Colonic mucosa (tissue), 4 donors: ENCODE results near the gene NFKBIA. TPM values are rescaled to one million over a fixed set of nuclear protein-coding genes. Genes with fewer than 3 reads are reported as not detected.

ENCODE experiments used
- DNase-seq: peaks from one replicate; pipeline ENCODE4 v3.0.0-alpha.2; 2020
- H3K27ac ChIP-seq: fragments of 200-600 bp; one replicate; pipeline ENCODE4 v1.8.0; 2021
- H3K27me3 ChIP-seq: fragments of 200-600 bp; one replicate; pipeline ENCODE4 v1.8.0; 2021
- H3K36me3 ChIP-seq: fragments of 200-600 bp; one replicate; pipeline ENCODE4 v1.8.0; 2021
- H3K4me1 ChIP-seq: fragments of 200-600 bp; one replicate; pipeline ENCODE4 v1.8.0; 2021; ENCODE audit warnings: mild to moderate bottlenecking
- H3K4me3 ChIP-seq: fragments of 200-600 bp; one replicate; pipeline ENCODE4 v1.8.0; 2021
- H3K9ac ChIP-seq, 2 donors: one replicate each; pipeline ENCODE4 v1.7.0; 2013; ENCODE audit warnings: control low read depth in 2 of 2, low read depth in 2 of 2, low read length in 2 of 2
- H3K9me3 ChIP-seq: fragments of 200-600 bp; one replicate; pipeline ENCODE4 v1.8.0; 2021
- intact Hi-C: fragments of 100-400 bp; cut with DNase I; formaldehyde crosslinking; loops from one replicate; pipeline ENCODE4 v1.14.1; 2022
- total RNA-seq, 2 donors: library from RNA; stranded (reverse); fragmentation: NEBNext Ultra II Directional in 1 of 2; extraction: Animal tissue kit (Norgen Biotek cat#: 25700) in 1 of 2; gene quantifications; one replicate each; pipeline ENCODE4 v1.2.1, GENCODE V29; 2021
- TF ChIP-seq, protein P1 (sequence below): fragments of 200-600 bp; IDR thresholded peaks from one replicate; pipeline ENCODE4 v1.8.0; 2022; ENCODE audit warnings: antibody characterized with exemption, mild to moderate bottlenecking
- donor health status: healthy.
- donor health status: DM: no; HTN: no; CAD: no.
- donor health status: DM: no; HTN: no; CAD: no.

Gene NFKBIA
- total RNA-seq, 2 donors from 2014 or later, result 78.2 to 125 TPM

DNA sequence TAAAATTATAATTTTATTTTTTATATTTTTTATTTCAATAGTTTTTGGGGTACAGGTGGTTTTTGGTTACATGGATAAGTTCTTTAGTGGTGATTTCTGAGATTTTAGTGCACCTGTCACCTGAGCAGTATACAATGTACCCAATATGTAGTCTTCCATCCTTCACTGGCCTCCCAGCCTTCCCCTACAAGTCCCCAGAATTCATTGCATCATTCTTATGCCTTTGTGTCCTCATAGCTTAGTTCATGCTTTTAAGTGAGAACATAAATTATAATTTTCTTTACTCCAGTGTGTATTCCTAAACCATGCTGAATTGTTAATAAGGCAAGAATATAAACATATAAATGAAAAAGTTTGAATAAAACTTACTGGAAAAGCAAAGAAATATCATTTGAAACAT is 19.1 kb upstream of the NFKBIA start:
- TF ChIP-seq, protein P1, sequence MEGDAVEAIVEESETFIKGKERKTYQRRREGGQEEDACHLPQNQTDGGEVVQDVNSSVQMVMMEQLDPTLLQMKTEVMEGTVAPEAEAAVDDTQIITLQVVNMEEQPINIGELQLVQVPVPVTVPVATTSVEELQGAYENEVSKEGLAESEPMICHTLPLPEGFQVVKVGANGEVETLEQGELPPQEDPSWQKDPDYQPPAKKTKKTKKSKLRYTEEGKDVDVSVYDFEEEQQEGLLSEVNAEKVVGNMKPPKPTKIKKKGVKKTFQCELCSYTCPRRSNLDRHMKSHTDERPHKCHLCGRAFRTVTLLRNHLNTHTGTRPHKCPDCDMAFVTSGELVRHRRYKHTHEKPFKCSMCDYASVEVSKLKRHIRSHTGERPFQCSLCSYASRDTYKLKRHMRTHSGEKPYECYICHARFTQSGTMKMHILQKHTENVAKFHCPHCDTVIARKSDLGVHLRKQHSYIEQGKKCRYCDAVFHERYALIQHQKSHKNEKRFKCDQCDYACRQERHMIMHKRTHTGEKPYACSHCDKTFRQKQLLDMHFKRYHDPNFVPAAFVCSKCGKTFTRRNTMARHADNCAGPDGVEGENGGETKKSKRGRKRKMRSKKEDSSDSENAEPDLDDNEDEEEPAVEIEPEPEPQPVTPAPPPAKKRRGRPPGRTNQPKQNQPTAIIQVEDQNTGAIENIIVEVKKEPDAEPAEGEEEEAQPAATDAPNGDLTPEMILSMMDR, result no peak
- Histone ChIP-seq H3K27me3 (no peaks in the 10 kb centered on the region), H3K4me1 (no peaks in the 10 kb centered on the region), H3K36me3 (no peaks in the 10 kb centered on the region), H3K9ac (no peak overlapping the region), H3K4me3 (no peak overlapping the region), H3K9me3 (no peaks in the 10 kb centered on the region), H3K27ac (no peak overlapping the region)
- DNase-seq, result no peak
- intact Hi-C loops, result no loop called here

DNA sequence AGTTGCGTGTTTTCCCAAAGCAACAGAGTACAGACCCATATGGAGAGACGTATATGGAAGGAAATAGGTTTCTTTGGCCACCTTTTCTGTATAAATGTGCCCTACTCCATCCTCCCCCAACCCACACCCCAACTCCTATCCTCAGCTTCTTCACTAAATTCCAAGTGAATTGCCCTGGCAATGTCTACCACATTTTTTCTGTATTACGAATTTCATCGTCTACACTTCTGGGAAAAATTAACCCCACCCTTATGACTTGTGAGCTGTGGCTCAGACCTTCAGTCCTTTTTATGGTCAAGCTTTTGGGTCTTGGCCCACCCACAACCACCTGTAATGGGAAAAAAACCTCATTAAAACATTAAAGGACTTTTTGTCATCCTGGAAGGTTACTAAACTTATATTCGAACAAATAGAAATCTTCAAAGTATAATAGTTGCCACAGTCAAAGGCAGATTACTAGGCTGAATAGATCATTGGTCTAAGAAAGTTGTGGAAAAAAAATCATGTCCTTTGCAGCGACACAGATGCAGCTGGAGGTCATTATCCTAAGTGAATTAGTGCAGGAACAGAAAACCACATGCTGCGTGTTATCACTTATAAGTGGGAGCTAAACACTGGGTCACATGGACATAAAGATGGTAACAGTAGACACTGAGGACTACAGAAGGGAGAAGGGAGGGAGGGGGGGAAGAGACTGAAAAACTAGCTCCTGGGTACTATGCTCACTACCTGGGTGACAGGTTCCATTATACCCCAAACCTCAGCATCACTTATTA is 15.7 kb upstream of the NFKBIA start:
- H3K9ac ChIP-seq, result no peak overlapping the region
- H3K27ac ChIP-seq, result no peak overlapping the region
- H3K36me3 ChIP-seq, result no peaks in the 10 kb centered on the region
- no peak overlapping the region for H3K4me3 ChIP-seq
- no peaks in the 10 kb centered on the region for H3K27me3 ChIP-seq
- no peak for DNase-seq
- intact Hi-C loops, result no loop called here
- TF ChIP-seq, protein P1, result no peak
- H3K9me3 ChIP-seq, result no peaks in the 10 kb centered on the region
- H3K4me1 ChIP-seq, result no peaks in the 10 kb centered on the region

DNA sequence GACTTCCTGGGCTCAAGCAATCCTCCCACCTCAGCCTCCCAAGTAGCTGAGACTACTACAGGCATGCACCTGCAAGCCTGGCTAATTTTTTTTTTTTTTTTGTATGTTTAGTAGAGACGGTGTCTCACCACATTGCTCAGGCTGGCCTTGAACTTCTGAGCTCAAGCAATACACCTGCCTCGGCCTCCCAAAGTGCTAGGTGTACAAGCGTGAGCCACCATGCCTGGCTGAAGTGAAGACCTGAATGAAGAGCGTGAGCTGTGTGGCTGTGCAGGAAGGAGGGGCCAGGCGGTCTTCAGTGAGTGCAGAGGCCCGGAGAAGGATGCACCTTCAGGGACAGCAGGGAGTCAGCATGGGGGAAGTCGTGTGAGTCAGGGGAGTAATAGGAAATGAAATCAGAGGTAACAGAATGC is 14.9 kb upstream of the NFKBIA start:
- no peak overlapping the region for H3K27ac ChIP-seq
- no peaks in the 10 kb centered on the region for H3K36me3 ChIP-seq
- no peak for DNase-seq
- no peaks in the 10 kb centered on the region for H3K4me1 ChIP-seq
- TF ChIP-seq, protein P1, result no peak
- intact Hi-C loops, result no loop called here
- no peaks in the 10 kb centered on the region for H3K9me3 ChIP-seq
- H3K9ac ChIP-seq, result no peak overlapping the region
- H3K4me3 ChIP-seq, result no peak overlapping the region
- H3K27me3 ChIP-seq, result no peaks in the 10 kb centered on the region

DNA sequence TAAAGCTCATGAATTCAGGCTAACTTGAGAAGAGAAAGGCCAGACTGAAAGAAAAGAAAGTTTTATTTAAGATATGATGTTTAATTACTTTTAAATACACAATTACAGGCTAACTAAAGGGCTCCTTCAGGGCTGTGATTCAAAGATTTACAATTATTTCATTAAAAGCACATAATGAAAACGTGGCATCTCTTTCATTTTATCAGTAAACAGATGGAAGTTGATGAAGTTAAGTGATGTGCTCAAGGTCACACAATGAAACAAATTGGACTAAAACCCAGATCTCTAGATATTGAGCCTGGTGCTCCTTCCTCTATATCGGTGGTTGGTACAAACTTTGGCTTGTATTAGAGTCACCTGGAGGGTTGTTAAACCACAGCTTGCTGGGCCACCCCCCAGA is 13.5 kb upstream of the NFKBIA start:
- H3K9ac ChIP-seq, result no peak overlapping the region
- no peak overlapping the region for H3K4me3 ChIP-seq
- intact Hi-C loops, result no loop called here
- no peaks in the 10 kb centered on the region for H3K36me3 ChIP-seq
- TF ChIP-seq, protein P1, result no peak
- H3K27me3 ChIP-seq, result no peaks in the 10 kb centered on the region
- DNase-seq, result no peak
- no peak overlapping the region for H3K27ac ChIP-seq
- H3K4me1 ChIP-seq, result no peaks in the 10 kb centered on the region
- H3K9me3 ChIP-seq, result no peaks in the 10 kb centered on the region

DNA sequence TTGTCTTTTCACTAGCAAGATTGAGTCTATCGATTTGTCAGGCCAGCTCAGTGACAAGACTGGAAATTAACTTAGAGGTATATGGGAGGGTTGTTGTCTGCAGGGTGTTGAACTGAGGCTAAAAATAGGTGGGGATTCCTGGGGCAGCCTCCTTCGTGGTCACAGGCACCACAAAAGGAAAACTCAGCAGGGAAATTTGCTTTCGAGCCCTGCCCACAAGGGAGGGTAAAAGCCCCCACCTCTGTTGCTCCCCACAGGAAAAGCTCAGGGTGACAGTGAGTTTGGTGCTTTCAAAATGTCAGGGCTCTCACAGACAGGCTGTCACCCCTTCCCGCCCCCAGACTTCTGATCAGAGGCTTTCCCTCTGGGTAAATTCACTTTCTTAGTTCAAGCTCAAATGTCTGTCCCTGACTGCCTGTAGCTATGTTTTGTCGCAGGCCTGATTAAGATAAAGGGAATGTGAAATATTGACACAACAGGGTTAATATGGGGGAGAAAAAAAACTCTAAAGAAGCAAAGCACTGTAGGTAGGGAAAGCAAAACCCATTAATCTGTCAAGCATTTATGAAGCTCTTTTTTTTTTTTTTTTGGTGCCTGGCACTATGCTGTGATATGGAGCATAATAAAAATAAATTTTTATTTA is 11.7 kb upstream of the NFKBIA start:
- DNase-seq, result no peak
- TF ChIP-seq, protein P1, result no peak
- H3K4me1 ChIP-seq, result no peaks in the 10 kb centered on the region
- H3K27ac ChIP-seq, result no peak overlapping the region
- intact Hi-C loops, result no loop called here
- H3K36me3 ChIP-seq, result no peaks in the 10 kb centered on the region
- no peak overlapping the region for H3K4me3 ChIP-seq
- no peaks in the 10 kb centered on the region for H3K9me3 ChIP-seq
- no peaks in the 10 kb centered on the region for H3K27me3 ChIP-seq
- H3K9ac ChIP-seq, result no peak overlapping the region
